Measurements from ENCODE around the gene CWC25. TPM values are rescaled to one million over a fixed set of nuclear protein-coding genes. Genes with fewer than 3 reads are reported as not detected.

The CWC25 gene
- total RNA-seq, 1 experiment from 2014 or later, result 18.2 TPM

GRCh38 chr17:38852771-38853291, 27.7 kb upstream of the CWC25 start:
- peak overlapping the region; percentile 62 for H3K4me3 ChIP-seq (ENCODE audit: low read depth, low read length)
- H3K27me3 ChIP-seq (replicated peaks; ENCODE audit: control insufficient read depth, insufficient read depth, low read length), result no peaks in the 10 kb centered on the region
- CTCF ChIA-PET, result no interaction called here
- POLR2A ChIA-PET, result interaction anchor here (1.0 to 2.1 kb wide), 2 partner anchors 15 to 16 kb away, joined by 3 to 42 read pairs; partner anchors contain the start of gene LASP1
- H3K9me3 Mint-ChIP-seq (ENCODE audit: unreplicated experiment), result no peaks in the 10 kb centered on the region
- peaks cover 67% of the 10 kb centered on the region for H3K36me3 Mint-ChIP-seq (ENCODE audit: insufficient read depth, unreplicated experiment)
- H3K27ac Mint-ChIP-seq (ENCODE audit: unreplicated experiment), result peak overlapping the region; percentile 100
- peaks cover 7% of the 10 kb centered on the region for H3K36me3 ChIP-seq (ENCODE audit: control insufficient read depth, insufficient read depth, low read length)
- peaks cover 10% of the 10 kb centered on the region; the same call in 1 of the 2 replicates for H3K4me1 ChIP-seq
- BruUV-seq (replicated peaks), result no TSS peak
- peaks cover 22% of the 10 kb centered on the region for H3K4me1 Mint-ChIP-seq (ENCODE audit: low read depth, unreplicated experiment)
- no peaks in the 10 kb centered on the region for H3K27me3 Mint-ChIP-seq (ENCODE audit: insufficient read depth, unreplicated experiment)
- DNase-seq, result no peak
- intact Hi-C loops (cut with micrococcal nuclease; ENCODE audit: unreplicated experiment), result loop anchor here (1.0 kb wide), 2 partner anchors 18 to 28 kb away; partner anchors contain the start of gene CWC25
- H3K4me3 Mint-ChIP-seq (ENCODE audit: unreplicated experiment), result peak overlapping the region; percentile 100
- H3K9me3 ChIP-seq, result no peaks in the 10 kb centered on the region
- TF ChIP-seq CTCF (IDR thresholded peaks at IDR 0.05; ENCODE audit: insufficient read depth in 1 of 2, low read depth in 1 of 2, low read length in 1 of 2, severe bottlenecking in 1 of 2, unreplicated experiment in 1 of 2), result no peak

- peaks cover 22% of the 10 kb centered on the region for H3K4me1 Mint-ChIP-seq (ENCODE audit: low read depth, unreplicated experiment)
- Histone ChIP-seq H3K27me3 (replicated peaks; ENCODE audit: control insufficient read depth, insufficient read depth, low read length) (no peaks in the 10 kb centered on the region), H3K9me3 (no peaks in the 10 kb centered on the region), H3K4me3 (ENCODE audit: low read depth, low read length) (peak overlapping the region; percentile 62), H3K36me3 (ENCODE audit: control insufficient read depth, insufficient read depth, low read length) (peaks cover 7% of the 10 kb centered on the region), H3K4me1 (peaks cover 10% of the 10 kb centered on the region; the same call in 1 of the 2 replicates)
- POLR2A ChIA-PET, result interaction anchor here (0.7 kb wide), 1 partner anchor 101 kb away, joined by 3 read pairs; no protein-coding TSS in a partner anchor
- TF ChIP-seq CTCF (IDR thresholded peaks at IDR 0.05; ENCODE audit: insufficient read depth in 1 of 2, low read depth in 1 of 2, low read length in 1 of 2, severe bottlenecking in 1 of 2, unreplicated experiment in 1 of 2), result no peak
- H3K4me3 Mint-ChIP-seq (ENCODE audit: unreplicated experiment), result peak overlapping the region; percentile 100
- no peak for DNase-seq
- intact Hi-C loops (cut with micrococcal nuclease; ENCODE audit: unreplicated experiment), result no loop called here
- H3K27me3 Mint-ChIP-seq (ENCODE audit: insufficient read depth, unreplicated experiment), result no peaks in the 10 kb centered on the region
- H3K9me3 Mint-ChIP-seq (ENCODE audit: unreplicated experiment), result no peaks in the 10 kb centered on the region
- peak overlapping the region; percentile 100 for H3K27ac Mint-ChIP-seq (ENCODE audit: unreplicated experiment)
- peaks cover 81% of the 10 kb centered on the region for H3K36me3 Mint-ChIP-seq (ENCODE audit: insufficient read depth, unreplicated experiment)
- no TSS peak for BruUV-seq (replicated peaks)
- CTCF ChIA-PET, result no interaction called here
These were observed 26.3 kb upstream of the CWC25 start for GRCh38 chr17:38851434-38851833.

- Histone ChIP-seq H3K9me3 (no peaks in the 10 kb centered on the region), H3K36me3 (ENCODE audit: control insufficient read depth, insufficient read depth, low read length) (peaks cover 7% of the 10 kb centered on the region), H3K4me3 (ENCODE audit: low read depth, low read length) (no peak overlapping the region), H3K4me1 (peaks cover 10% of the 10 kb centered on the region; the same call in 1 of the 2 replicates), H3K27me3 (replicated peaks; ENCODE audit: control insufficient read depth, insufficient read depth, low read length) (no peaks in the 10 kb centered on the region)
- Mint-ChIP-seq H3K9me3 (ENCODE audit: unreplicated experiment) (no peaks in the 10 kb centered on the region), H3K4me1 (ENCODE audit: low read depth, unreplicated experiment) (peaks cover 22% of the 10 kb centered on the region), H3K36me3 (ENCODE audit: insufficient read depth, unreplicated experiment) (peaks cover 91% of the 10 kb centered on the region), H3K27ac (ENCODE audit: unreplicated experiment) (no peak overlapping the region), H3K27me3 (ENCODE audit: insufficient read depth, unreplicated experiment) (no peaks in the 10 kb centered on the region), H3K4me3 (ENCODE audit: unreplicated experiment) (peak overlapping the region; percentile 100)
- CTCF ChIA-PET, result no interaction called here
- no peak for TF ChIP-seq CTCF (IDR thresholded peaks at IDR 0.05; ENCODE audit: insufficient read depth in 1 of 2, low read depth in 1 of 2, low read length in 1 of 2, severe bottlenecking in 1 of 2, unreplicated experiment in 1 of 2)
- intact Hi-C loops (cut with micrococcal nuclease; ENCODE audit: unreplicated experiment), result no loop called here
- BruUV-seq (replicated peaks), result no TSS peak
- POLR2A ChIA-PET, result no interaction called here
- DNase-seq, result no peak
These were observed 25.3 kb upstream of the CWC25 start for GRCh38 chr17:38850374-38850773.
